Dermis blood vessel endothelial cell (primary cell): Measurements from ENCODE around the gene CPNE7. TPM values are rescaled to one million over a fixed set of nuclear protein-coding genes. Genes with fewer than 3 reads are reported as not detected.
A peak's percentile ranks its signal among the peaks of the same experiment; 100 is the strongest.

ENCODE experiments used
- DNase-seq: peaks from one replicate; pipeline ENCODE4 v3.0.0; 2010
- total RNA-seq: library from RNA; depleted of rRNA; stranded (reverse); fragments of >200 nt; gene quantifications from 2 replicates; pipeline ENCODE4 v1.2.3, GENCODE V29; 2014

CPNE7 gene
- total RNA-seq, 1 donor from 2014 or later: 0.85 TPM

GRCh38 chr16:89549007-89549700 is 26.4 kb upstream of the CPNE7 start:
- no peak for DNase-seq

- DNase-seq: no peak
Measured at GRCh38 chr16:89550421-89551007, 25.0 kb upstream of the CPNE7 start.

GRCh38 chr16:89552329-89552728 is 23.2 kb upstream of the CPNE7 start:
- no peak for DNase-seq

GRCh38 chr16:89552913-89553312 is 22.6 kb upstream of the CPNE7 start:
- DNase-seq: no peak

GRCh38 chr16:89553733-89554132 is 21.8 kb upstream of the CPNE7 start:
- no peak for DNase-seq

- no peak for DNase-seq
Measured at GRCh38 chr16:89554343-89554742, 21.2 kb upstream of the CPNE7 start.

GRCh38 chr16:89555265-89555664 is 20.3 kb upstream of the CPNE7 start:
- DNase-seq: no peak

GRCh38 chr16:89555780-89556179 is 19.8 kb upstream of the CPNE7 start:
- no peak for DNase-seq

- DNase-seq: peak; percentile 90
Measured at GRCh38 chr16:89556750-89557689, 18.5 kb upstream of the CPNE7 start.

GRCh38 chr16:89557690-89558490 is 17.7 kb upstream of the CPNE7 start:
- DNase-seq: no peak

GRCh38 chr16:89560378-89561141 is 15.0 kb upstream of the CPNE7 start, which contains the start of gene RPL13:
Gene RPL13 (plus strand): TSS chr16:89560682. CDS start chr16:89560960, 278 bp downstream.
- DNase-seq: peak; percentile 96

- DNase-seq: peak; percentile 59
Measured at GRCh38 chr16:89561142-89561883, 14.2 kb upstream of the CPNE7 start.

GRCh38 chr16:89561884-89562599 is 13.5 kb upstream of the CPNE7 start:
- peak; percentile 27 for DNase-seq

- no peak for DNase-seq
Measured at GRCh38 chr16:89562939-89563338, 12.6 kb upstream of the CPNE7 start.

- no peak for DNase-seq
Measured at GRCh38 chr16:89563639-89564392, 11.7 kb upstream of the CPNE7 start.

GRCh38 chr16:89564476-89565255 is 10.9 kb upstream of the CPNE7 start:
- DNase-seq: no peak

- no peak for DNase-seq
Measured at GRCh38 chr16:89565256-89565505, 10.4 kb upstream of the CPNE7 start.

- DNase-seq: peak; percentile 66
Measured at GRCh38 chr16:89565506-89566372, 9.8 kb upstream of the CPNE7 start.
